ENCODE measurements around the gene TMEM59. TPM values are rescaled to one million over a fixed set of nuclear protein-coding genes. Genes with fewer than 3 reads are reported as not detected.

TMEM59 gene
- total and polyA plus RNA-seq, 2 of the 8 experiments (the other 6 are each of a cell fraction or from before 2014, with no cell fraction given): 116 to 139 TPM

- TF ChIP-seq BRCA1 (IDR thresholded peaks at IDR 0.05; ENCODE audit: low read depth, low read length) (no peak), CEBPB (IDR thresholded peaks at IDR 0.05; ENCODE audit: low read depth, low read length) (no peak), BACH1 (IDR thresholded peaks at IDR 0.05; ENCODE audit: low read length) (no peak), NANOG (IDR thresholded peaks at IDR 0.05; ENCODE audit: insufficient read depth, low read depth, low read length, poor library complexity, severe bottlenecking) (no peak), POU5F1 (IDR thresholded peaks at IDR 0.05; ENCODE audit: low read depth, low read length) (no peak), GABPA (IDR thresholded peaks at IDR 0.05; ENCODE audit: borderline replicate concordance, insufficient read depth, low read length) (no peak)
Observed at GRCh38 chr1:54041806-54042205, 11.2 kb downstream of the TMEM59 start (continued).
